ENCODE results near the gene HSPA1A. TPM values are rescaled to one million over a fixed set of nuclear protein-coding genes. Genes with fewer than 3 reads are reported as not detected.
A peak's percentile ranks its signal among the peaks of the same experiment; 100 is the strongest.
"Not testable (repeated sequence)": the region's sequence is repeated elsewhere in the genome, so short reads cannot be mapped to it uniquely, and the experiment has no call there.

The HSPA1A gene
- total RNA-seq, 2 experiments from 2014 or later = 0.22 to 2.2 TPM

- Histone ChIP-seq H3K4me3 (ENCODE audit: low read depth, low read length, poor library complexity, severe bottlenecking) (peak overlapping the region; percentile 70), H3K9me2 (ENCODE audit: insufficient read depth, low read length) (no peaks in the 10 kb centered on the region), H3K9me3 (ENCODE audit: low read length) (no peaks in the 10 kb centered on the region), H3K4me1 (ENCODE audit: insufficient read depth, low read length, poor library complexity, severe bottlenecking) (peaks cover 57% of the 10 kb centered on the region), H3K27ac (ENCODE audit: low read depth, low read length, poor library complexity, severe bottlenecking) (peak overlapping the region; percentile 34), H3K36me3 (ENCODE audit: insufficient read depth, low read length) (no peaks in the 10 kb centered on the region), H3K4me2 (ENCODE audit: low read length) (peak overlapping the region; percentile 85), H2AFZ (ENCODE audit: low read length) (peak overlapping the region; percentile 97), H4K20me1 (ENCODE audit: insufficient read depth, low read length) (no peaks in the 10 kb centered on the region), H3K79me2 (ENCODE audit: insufficient read depth, low read depth, low read length) (no peaks in the 10 kb centered on the region)
- intact Hi-C loops (cut with micrococcal nuclease; ENCODE audit: unreplicated experiment) = no loop called here
- no peak for TF ChIP-seq CTCF (conservative IDR thresholded peaks at IDR 0.05; ENCODE audit: low read length)
- TF ChIP-seq EZH2phosphoT487 (IDR thresholded peaks at IDR 0.05; ENCODE audit: borderline replicate concordance, low read depth, low read length) = no peak
- CTCF ChIA-PET (ENCODE audit: unreplicated experiment) = interaction anchor here (1.2 kb wide), 1 partner anchor 111 kb away, joined by 3 read pairs; no protein-coding TSS in a partner anchor
- POLR2A ChIA-PET = interaction anchor here (2.3 kb wide), 1 partner anchor 14 kb away, joined by 9 read pairs; the partner anchor contains the start of gene LSM2
- BruUV-seq (replicated peaks) = no TSS peak
- DNase-seq (ENCODE audit: low spot score) = peak; percentile 43
These were observed 6.1 kb downstream of the HSPA1A start for GRCh38 chr6:31821301-31822035.

GRCh38 chr6:31822036-31822821 is 6.9 kb downstream of the HSPA1A start:
- peaks cover 62% of the 10 kb centered on the region for H3K4me1 ChIP-seq (ENCODE audit: insufficient read depth, low read length, poor library complexity, severe bottlenecking)
- BruUV-seq (replicated peaks) = TSS peak; percentile 93
- no peaks in the 10 kb centered on the region for H3K36me3 ChIP-seq (ENCODE audit: insufficient read depth, low read length)
- no peaks in the 10 kb centered on the region for H3K79me2 ChIP-seq (ENCODE audit: insufficient read depth, low read depth, low read length)
- peak overlapping the region; percentile 34 for H3K27ac ChIP-seq (ENCODE audit: low read depth, low read length, poor library complexity, severe bottlenecking)
- H4K20me1 ChIP-seq (ENCODE audit: insufficient read depth, low read length) = no peaks in the 10 kb centered on the region
- ChIA-PET CTCF (ENCODE audit: unreplicated experiment) (interaction anchor here (0.6 to 1.2 kb wide), 2 partner anchors 15 to 111 kb away, joined by 3 read pairs; partner anchors contain the start of gene LSM2), POLR2A (interaction anchor here (1.0 to 2.3 kb wide), 3 partner anchors 15 to 84 kb away, joined by 3 to 9 read pairs (median 3); partner anchors contain the start of genes LSM2 and VARS1)
- no peaks in the 10 kb centered on the region for H3K9me2 ChIP-seq (ENCODE audit: insufficient read depth, low read length)
- peak overlapping the region; percentile 70 for H3K4me3 ChIP-seq (ENCODE audit: low read depth, low read length, poor library complexity, severe bottlenecking)
- no peaks in the 10 kb centered on the region for H3K9me3 ChIP-seq (ENCODE audit: low read length)
- H3K4me2 ChIP-seq (ENCODE audit: low read length) = peak overlapping the region; percentile 85
- DNase-seq (ENCODE audit: low spot score) = peak; percentile 58
- H2AFZ ChIP-seq (ENCODE audit: low read length) = peak overlapping the region; percentile 97
- 0 out of 2 replicates have a peak, but pooled peaks have one; percentile 15 for TF ChIP-seq CTCF (conservative IDR thresholded peaks at IDR 0.05; ENCODE audit: low read length)
- no peak for TF ChIP-seq EZH2phosphoT487 (IDR thresholded peaks at IDR 0.05; ENCODE audit: borderline replicate concordance, low read depth, low read length)
- intact Hi-C loops (cut with micrococcal nuclease; ENCODE audit: unreplicated experiment) = no loop called here

- DNase-seq (ENCODE audit: low spot score); intact Hi-C loops (cut with micrococcal nuclease; ENCODE audit: unreplicated experiment); BruUV-seq (replicated peaks): not testable (repeated sequence)
These were observed 8.4 kb downstream of the HSPA1A start for GRCh38 chr6:31823592-31824196.

More at GRCh38 chr6:31823592-31824196, 8.4 kb downstream of the HSPA1A start:
- H3K9me2 ChIP-seq (ENCODE audit: insufficient read depth, low read length); H3K4me2 ChIP-seq (ENCODE audit: low read length); H3K4me3 ChIP-seq (ENCODE audit: low read depth, low read length, poor library complexity, severe bottlenecking); H2AFZ ChIP-seq (ENCODE audit: low read length); H3K79me2 ChIP-seq (ENCODE audit: insufficient read depth, low read depth, low read length); H3K9me3 ChIP-seq (ENCODE audit: low read length); H3K36me3 ChIP-seq (ENCODE audit: insufficient read depth, low read length); CTCF ChIA-PET (ENCODE audit: unreplicated experiment); H4K20me1 ChIP-seq (ENCODE audit: insufficient read depth, low read length); H3K27ac ChIP-seq (ENCODE audit: low read depth, low read length, poor library complexity, severe bottlenecking): not testable (repeated sequence)
- POLR2A ChIA-PET = interaction anchor here (1.4 to 2.3 kb wide), 2 partner anchors 16 to 85 kb away, joined by 3 to 9 read pairs; partner anchors contain the start of gene LSM2
- peaks cover 49% of the 10 kb centered on the region for H3K4me1 ChIP-seq (ENCODE audit: insufficient read depth, low read length, poor library complexity, severe bottlenecking)

Measured in OCI-LY7 (cell line).